Heart left ventricle (tissue), 16 donors: Measurements from ENCODE around the gene OSBPL10. TPM values are rescaled to one million over a fixed set of nuclear protein-coding genes. Genes with fewer than 3 reads are reported as not detected.

Experiments
- ATAC-seq, 4 donors: fragments of 200-7000 bp; cut with Tn5 transposase; one replicate each; pipeline ENCODE4 v1.9.1; 2020 to 2022; ENCODE audit warnings: moderate library complexity in 4 of 4, mild to moderate bottlenecking in 3 of 4, moderate number of reproducible peaks in 1 of 4
- DNase-seq, 5 donors: peaks; one replicate each; pipeline ENCODE4 v3.0.0-alpha.2; 2020
- H3K27ac ChIP-seq, 12 donors: fragments of 200-600 bp; sonication (generic) in 4 of 12; one replicate each; pipeline versions ENCODE4 v1.5.0 to v1.8.0; 2016 to 2022; ENCODE audit warnings: mild to moderate bottlenecking in 2 of 12
- H3K27me3 ChIP-seq, 9 donors: fragments of 200-600 bp; sonication (generic) in 2 of 9; one replicate each; pipeline versions ENCODE4 v1.5.1 to v1.8.0; 2016 to 2022; ENCODE audit warnings: mild to moderate bottlenecking in 3 of 9
- H3K36me3 ChIP-seq, 9 donors: fragments of 200-600 bp; sonication (generic) in 2 of 9; one replicate each; pipeline versions ENCODE4 v1.5.0 to v1.8.0; 2018 to 2022; ENCODE audit warnings: mild to moderate bottlenecking in 2 of 9
- H3K4me1 ChIP-seq, 12 donors: fragments of 200-600 bp; sonication (generic) in 4 of 12; one replicate each; pipeline versions ENCODE4 v1.5.0 to v1.8.0; 2016 to 2022; ENCODE audit warnings: mild to moderate bottlenecking in 3 of 12
- H3K4me3 ChIP-seq, 12 donors: fragments of 200-600 bp; sonication (generic) in 4 of 12; one replicate each; pipeline versions ENCODE4 v1.5.0 to v1.8.0; 2017 to 2022; ENCODE audit warnings: mild to moderate bottlenecking in 9 of 12, moderate library complexity in 4 of 12
- H3K9me3 ChIP-seq, 12 donors: fragments of 200-600 bp; sonication (generic) in 4 of 12; one replicate each; pipeline versions ENCODE4 v1.5.0 to v1.8.0; 2016 to 2022; ENCODE audit warnings: mild to moderate bottlenecking in 1 of 12
- CTCF ChIP-seq, 12 donors: fragments of 200-600 bp; sonication (generic) in 4 of 12; IDR thresholded peaks; one replicate each; pipeline versions ENCODE4 v1.5.0 to v1.8.0; 2018 to 2022; ENCODE audit warnings: antibody characterized with exemption in 12 of 12, mild to moderate bottlenecking in 5 of 12
- POLR2A ChIP-seq, 2 donors: fragments of 450-650 bp; IDR thresholded peaks; one replicate each; pipeline ENCODE4 v1.6.1; 2017; ENCODE audit warnings: antibody characterized with exemption in 2 of 2, mild to moderate bottlenecking in 2 of 2, moderate library complexity in 2 of 2
- WGBS, 4 donors: extraction: QIAGEN DNeasy Blood & Tissue Kit in 2 of 4; methylation state at CpG; one replicate each; pipeline versions ENCODE4 v1.1.5 to v1.1.7; 2013 to 2018; 5-methylcytosine and 5-hydroxymethylcytosine counted together
- intact Hi-C, 10 donors: fragments of 100-400 bp; cut with DNase I; formaldehyde crosslinking; loops; one replicate each; pipeline versions ENCODE4 v1.11.1 to v1.14.2; 2022
- polyA plus RNA-seq, 2 donors: library from polyadenylated mRNA; stranded (reverse); fragments of 200-250 nt; gene quantifications; one replicate each; pipeline ENCODE4 v1.2.3, GENCODE V29; 2013
- total RNA-seq, 9 donors: library from RNA; depleted of rRNA in 2 of 9; stranded (reverse); fragments of >200 nt in 2 of 9; fragmentation: NEBNext Ultra II Directional in 3 of 9; extraction: Animal tissue kit (Norgen Biotek cat#: 25700) in 3 of 9; gene quantifications; one replicate each; pipeline versions ENCODE4 v1.1.0 to v1.2.4, GENCODE V29; 2016 to 2023
- donor health status: ischemic (EF 13 %, LVEDD 7.1; RV severe dilation, severe dysfunction).
- donor health status: healthy with polysubstance abuse.
- donor health status: DM: no; HTN: yes; CAD: no.
- donor health status: DM: no; HTN: no; CAD: no.
- donor health status: ischemic (EF 25% LVEDD 6.9; RV normal size, moderate dysfunction).
- donor health status: ischemic (EF 25% LVEDD 5.7; RV mildly dilated, moderate dysfunction).
- donor health status: healthy.
- donor health status: DM: yes; HTN: yes; CAD: no.
- donor health status: ischemic (EF 35%, LVEDD 5.7; RV mildly dilated, moderate dysfunction).
- donor health status: nonischemic (EF 11% LVEDD 7.7; RV severe dilation, severe dysfunction).
- donor health status: DM: yes; HTN: yes; CAD: no.
- donor health status: PGD.
- donor health status: ischemic (EF 29% LVEDD 5.4; RV normal size, mild dysfunction).
- donor health status: nonischemic (EF 23%, LVEDD 6.1; RV moderate dilation, normal function).

OSBPL10 gene
- total and polyA plus RNA-seq, 11 donors = 1.3 to 12.7 (median 3.9) TPM

- Histone ChIP-seq H3K36me3 (peaks cover 0 to 4% (median 0%) of the 10 kb centered on the region in 9 donors), H3K27ac (no peak overlapping the region), H3K4me1 (peaks cover 0 to 11% (median 0%) of the 10 kb centered on the region in 12 donors), H3K9me3 (no peaks in the 10 kb centered on the region), H3K27me3 (no peaks in the 10 kb centered on the region), H3K4me3 (no peak overlapping the region)
- intact Hi-C loops = no loop called here
- DNase-seq = peak in 3 of 5 donors; percentile 17 to 43 (median 27)
- TF ChIP-seq POLR2A (IDR thresholded peaks at IDR 0.05) (no peak), CTCF (IDR thresholded peaks at IDR 0.05) (no peak)
- ATAC-seq = peak; percentile 71 to 80 (median 76)
- 56 to 66% (median 63%) methylated on average over 5 of the region's 5 CpGs for WGBS, 4 donors
Observed at GRCh38 chr3:31743331-31744089, 237.6 kb downstream of the OSBPL10 start.

- Histone ChIP-seq H3K9me3 (no peaks in the 10 kb centered on the region), H3K36me3 (no peaks in the 10 kb centered on the region)
- TF ChIP-seq POLR2A (IDR thresholded peaks at IDR 0.05) = no peak
- TF ChIP-seq CTCF (IDR thresholded peaks at IDR 0.05) = no peak
Observed at GRCh38 chr3:31740397-31740796, 240.7 kb downstream of the OSBPL10 start.

GRCh38 chr3:31738412-31738811 lies 242.7 kb downstream of the OSBPL10 start:
- no peak for DNase-seq
- peak; percentile 56 to 83 (median 63) for ATAC-seq
- no peak overlapping the region for H3K27ac ChIP-seq
- intact Hi-C loops = no loop called here
- TF ChIP-seq POLR2A (IDR thresholded peaks at IDR 0.05) = no peak
- TF ChIP-seq CTCF (IDR thresholded peaks at IDR 0.05) = no peak
- H3K36me3 ChIP-seq = no peaks in the 10 kb centered on the region
- 53 to 66% (median 60%) methylated on average over 7 of the region's 7 CpGs for WGBS, 4 donors
- H3K4me3 ChIP-seq = no peak overlapping the region
- H3K9me3 ChIP-seq = no peaks in the 10 kb centered on the region
- H3K4me1 ChIP-seq = peaks cover 0 to 19% (median 2%) of the 10 kb centered on the region in 12 donors
- no peaks in the 10 kb centered on the region for H3K27me3 ChIP-seq

More at GRCh38 chr3:31740397-31740796, 240.7 kb downstream of the OSBPL10 start:
- peaks cover 0 to 17% (median 0%) of the 10 kb centered on the region in 12 donors for H3K4me1 ChIP-seq
- ATAC-seq (no peak), DNase-seq (no peak)
- H3K27ac ChIP-seq = no peak overlapping the region
- 98 to 100% (median 100%) methylated on average over 1 of the region's 1 CpG for WGBS, 4 donors
- H3K27me3 ChIP-seq = no peaks in the 10 kb centered on the region
- intact Hi-C loops = no loop called here
- H3K4me3 ChIP-seq = no peak overlapping the region

GRCh38 chr3:31735667-31736066 lies 245.4 kb downstream of the OSBPL10 start:
- TF ChIP-seq POLR2A (IDR thresholded peaks at IDR 0.05) (no peak), CTCF (IDR thresholded peaks at IDR 0.05) (no peak)
- WGBS, 4 donors = 85 to 93% (median 90%) methylated on average over 5 of the region's 5 CpGs
- H3K4me1 ChIP-seq = peaks cover 0 to 26% (median 7%) of the 10 kb centered on the region in 12 donors
- H3K4me3 ChIP-seq = no peak overlapping the region
- no peaks in the 10 kb centered on the region for H3K36me3 ChIP-seq
- DNase-seq (no peak), ATAC-seq (no peak)
- intact Hi-C loops = no loop called here
- H3K27ac ChIP-seq = no peak overlapping the region
- H3K9me3 ChIP-seq = no peaks in the 10 kb centered on the region
- H3K27me3 ChIP-seq = no peaks in the 10 kb centered on the region
